SK-MEL-5 (cell line): ENCODE results near the gene RASEF. TPM values are rescaled to one million over a fixed set of nuclear protein-coding genes. Genes with fewer than 3 reads are reported as not detected.
"Not testable (repeated sequence)": the region's sequence is repeated elsewhere in the genome, so short reads cannot be mapped to it uniquely, and the experiment has no call there.

Experiments used
- DNase-seq: peaks from one replicate; pipeline ENCODE4 v3.0.0-alpha.2; 2016; ENCODE audit warnings: low read depth, low spot score
- in situ Hi-C: cut with HindIII; loops from 2 replicates; pipeline ENCODE4 v1.10.0; 2016; ENCODE audit warnings: low sequenced_read_pairs, high pct_unique_total_duplicates, low pct_unique_long_range_greater_than_20kb
- polyA plus RNA-seq, 2 experiments: library from polyadenylated mRNA; depleted of rRNA; stranded (reverse); fragments of >200 nt; gene quantifications; 2 replicates each; pipeline ENCODE4 v1.2.3, GENCODE V29; 2015
- total RNA-seq: library from RNA; depleted of rRNA; stranded (reverse); fragments of >200 nt; shearing (Covaris generic); gene quantifications from 2 replicates; pipeline ENCODE4 v1.2.3, GENCODE V29; 2014; rRNA removed

Gene RASEF
- total RNA-seq = 1.8 and 1.9 TPM in 2 replicates
- 0.79 and 1.1 TPM in 2 replicates for polyA plus RNA-seq (2015; cell fraction: cytosol; rRNA removed)
- 2.2 and 2.3 TPM in 2 replicates for polyA plus RNA-seq (2015; cell fraction: nucleus; rRNA removed)

GRCh38 chr9:83062651-83063527 is at the start of gene RASEF:
Gene RASEF, minus strand, starts transcription at chr9:83063142. Its CDS starts 275 bp downstream, at chr9:83062867.
- DNase-seq = no peak
- in situ Hi-C loops = no loop called here

GRCh38 chr9:83111169-83111568 is 48.2 kb upstream of the RASEF start:
- in situ Hi-C loops = no loop called here
- DNase-seq = no peak

DNA sequence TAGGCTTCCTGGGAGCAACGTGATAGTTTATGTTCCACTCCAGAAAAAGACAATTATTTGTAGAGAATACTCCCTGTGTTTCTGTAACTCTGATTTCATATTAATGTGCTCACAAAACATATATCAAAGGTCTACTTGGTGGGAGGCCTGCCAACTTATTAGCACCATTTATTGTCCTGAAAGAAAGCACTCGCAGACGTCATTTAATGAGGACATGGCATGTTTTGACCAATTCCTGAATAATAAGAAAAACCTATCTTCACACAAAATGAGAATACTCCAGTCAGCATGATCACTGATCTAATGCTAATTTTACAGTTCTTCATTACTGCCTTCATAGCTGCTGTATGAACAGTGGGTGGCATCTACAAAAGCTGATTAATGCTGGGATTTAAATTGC is 46.4 kb upstream of the RASEF start:
- no peak for DNase-seq
- in situ Hi-C loops = no loop called here

DNA sequence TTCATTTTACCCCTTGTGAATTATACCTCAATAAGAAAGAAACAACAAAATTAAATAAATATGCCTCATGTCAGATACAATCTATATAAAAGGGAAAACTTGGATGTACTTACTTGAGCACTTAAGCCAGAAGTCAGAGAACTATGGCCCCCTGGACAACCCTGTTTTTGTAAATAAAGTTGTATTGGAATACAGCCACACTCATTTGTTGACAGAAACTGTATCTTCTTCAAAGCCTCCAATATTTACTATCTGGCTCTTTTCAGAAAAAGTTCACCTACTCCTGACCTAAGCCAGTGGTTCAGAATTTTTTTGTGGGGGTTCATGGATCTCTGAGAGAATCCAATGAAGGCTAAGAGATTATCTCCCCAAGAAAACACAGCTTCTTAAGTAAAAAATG is 45.3 kb upstream of the RASEF start:
- no peak for DNase-seq
- in situ Hi-C loops = no loop called here

GRCh38 chr9:83106772-83107171 is 43.8 kb upstream of the RASEF start:
- in situ Hi-C loops = no loop called here

DNA sequence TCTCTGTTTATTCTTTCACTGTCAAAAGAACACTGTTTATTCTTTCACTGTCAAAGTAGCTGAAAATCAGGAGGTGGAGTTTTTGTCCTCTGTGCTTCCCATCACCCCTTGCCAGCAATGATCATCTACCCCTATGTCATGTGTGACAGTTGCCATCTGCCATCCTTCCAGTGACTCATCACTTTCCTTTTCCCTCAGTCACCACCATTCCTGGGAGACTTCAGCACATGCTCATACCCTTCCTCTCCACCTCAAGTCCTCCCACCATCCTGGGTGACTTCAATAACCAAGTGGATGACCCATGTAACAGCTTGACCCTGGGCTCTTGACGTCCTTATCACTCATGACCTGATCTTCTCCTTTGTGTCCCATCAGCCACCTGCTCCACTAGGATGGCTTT is 43.3 kb upstream of the RASEF start:
- DNase-seq = no peak
- in situ Hi-C loops = no loop called here

More at GRCh38 chr9:83106772-83107171, 43.8 kb upstream of the RASEF start:
- no peak for DNase-seq

GRCh38 chr9:83097633-83098032 is 34.7 kb upstream of the RASEF start:
- in situ Hi-C loops = no loop called here
- DNase-seq = no peak

DNA sequence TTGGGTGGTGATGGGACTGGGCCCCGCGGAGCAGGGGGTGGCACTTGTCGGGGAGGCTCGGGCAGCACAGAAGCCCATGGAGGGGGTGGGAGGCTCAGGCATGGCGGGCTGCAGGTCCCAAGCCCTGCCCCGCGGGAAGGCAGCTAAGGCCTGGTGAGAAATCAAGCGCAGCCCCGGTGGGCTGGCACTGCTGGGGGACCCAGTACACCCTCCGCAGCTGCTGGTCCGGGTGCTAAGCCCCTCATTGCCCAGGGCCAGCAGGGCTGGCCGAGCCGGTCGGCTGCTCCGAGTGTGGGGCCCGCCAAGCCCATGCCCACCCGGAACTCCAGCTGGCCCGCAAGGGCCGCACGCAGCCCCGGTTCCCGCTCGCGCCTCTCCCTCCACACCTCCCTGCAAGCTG is 30.4 kb upstream of the RASEF start:
- in situ Hi-C loops, DNase-seq: not testable (repeated sequence)

GRCh38 chr9:83081846-83082245 is 18.9 kb upstream of the RASEF start:
- DNase-seq = no peak
- in situ Hi-C loops = no loop called here

GRCh38 chr9:83081010-83081409 is 18.1 kb upstream of the RASEF start:
- in situ Hi-C loops = no loop called here
- no peak for DNase-seq

- in situ Hi-C loops, DNase-seq: not testable (repeated sequence)
Measured at GRCh38 chr9:83075932-83076331, 13.0 kb upstream of the RASEF start.

DNA sequence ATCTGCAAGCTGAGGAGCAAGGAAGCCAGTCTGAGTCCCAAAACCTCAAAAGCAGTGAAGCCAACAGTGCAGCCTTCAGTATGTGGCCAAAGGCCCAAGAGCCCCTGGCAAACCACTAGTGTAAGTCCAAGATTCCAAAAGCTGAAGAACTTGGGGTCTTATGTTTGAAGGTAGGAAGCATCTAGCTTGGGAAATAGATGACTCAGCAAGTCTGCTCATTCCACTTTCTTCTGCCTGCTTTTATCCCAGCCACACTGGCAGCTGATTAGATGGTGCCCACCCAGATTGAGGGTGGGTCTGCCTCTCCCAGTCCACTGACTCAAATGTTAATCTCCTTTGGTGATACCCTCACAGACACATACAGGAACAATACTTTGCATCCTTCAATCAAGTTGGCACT is 9.6 kb upstream of the RASEF start:
- in situ Hi-C loops, DNase-seq: not testable (repeated sequence)

- no peak for DNase-seq
- in situ Hi-C loops = no loop called here
Measured at GRCh38 chr9:83071626-83072025, 8.7 kb upstream of the RASEF start.

- no peak for DNase-seq
- in situ Hi-C loops = no loop called here
Measured at GRCh38 chr9:83070261-83070660, 7.3 kb upstream of the RASEF start.

- DNase-seq = no peak
- in situ Hi-C loops = no loop called here
Measured at GRCh38 chr9:83069651-83070050, 6.7 kb upstream of the RASEF start.

- in situ Hi-C loops = no loop called here
- DNase-seq = no peak
Measured at GRCh38 chr9:83068414-83068813, 5.5 kb upstream of the RASEF start.

DNA sequence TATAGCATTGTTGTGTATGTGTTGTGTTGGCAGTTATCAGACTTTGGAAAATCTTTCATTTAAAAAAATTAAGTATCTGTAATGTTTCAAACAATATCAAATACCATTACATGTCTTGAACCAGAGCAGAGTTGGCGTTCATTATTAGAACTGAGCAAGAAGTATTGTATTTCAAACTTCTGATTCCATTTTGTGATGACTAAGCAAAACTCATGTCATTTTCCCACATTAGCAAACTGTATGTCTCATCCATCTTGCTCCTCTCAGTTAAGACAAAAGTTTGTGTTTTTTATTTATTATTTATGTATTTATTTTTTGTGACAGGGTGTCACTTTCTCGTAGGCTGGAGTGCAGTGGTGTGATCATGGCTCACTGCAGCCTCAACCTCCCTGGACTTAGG is 4.6 kb upstream of the RASEF start:
- in situ Hi-C loops = no loop called here
- no peak for DNase-seq

GRCh38 chr9:83066771-83067170 is 3.8 kb upstream of the RASEF start:
- peak; percentile 16 for DNase-seq
- in situ Hi-C loops = no loop called here

DNA sequence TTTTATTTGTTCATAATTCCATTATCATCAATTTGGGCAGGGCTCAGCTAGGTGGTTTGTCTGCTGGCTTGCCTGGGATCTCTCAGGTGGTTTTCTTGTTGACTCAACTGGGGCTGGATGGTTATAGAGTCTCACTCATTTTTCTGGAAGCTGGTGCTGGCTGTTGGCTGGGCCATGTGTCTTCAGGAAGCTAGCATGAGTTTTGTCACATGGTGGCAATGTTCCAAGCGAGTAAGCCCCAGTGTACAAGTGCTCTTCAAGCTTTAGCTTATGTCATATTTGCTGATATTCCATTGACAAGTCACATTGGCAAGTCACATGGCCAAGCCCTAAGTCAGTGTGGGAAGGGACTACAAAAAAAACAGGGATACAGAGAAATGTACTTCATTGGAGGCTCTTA is 2.3 kb upstream of the RASEF start:
- DNase-seq = no peak
- in situ Hi-C loops = no loop called here
